HepG2 (cell line): Measurements from ENCODE around the gene CLBA1. TPM values are rescaled to one million over a fixed set of nuclear protein-coding genes. Genes with fewer than 3 reads are reported as not detected.

Experiments
- ATAC-seq: fragments of 200-7000 bp; cut with Tn5 transposase; 3 replicates; pipeline ENCODE4 v1.9.1; 2020; ENCODE audit warnings: mild to moderate bottlenecking, moderate library complexity
- BruUV-seq: library from RNA; stranded (reverse); fragments of 400-500 nt; replicated peaks from 2 replicates; lab custom pipeline; 2021; lab: Mats Ljungman, UMichigan
- CTCF ChIA-PET: fragments of 300-600 bp; formaldehyde crosslinking; extraction: SDS; loops from one replicate; lab custom pipeline; 2021; ENCODE audit warnings: low total read pairs, inconsistent platforms, low intra/inter-chr PET ratio; lab: Yijun Ruan, JAX
- POLR2A ChIA-PET: fragments of 350-600 bp; sonication (Branson Sonifier 250); formaldehyde crosslinking; loops from one replicate; lab custom pipeline; 2020; ENCODE audit warnings: antibody characterized with exemption, inconsistent platforms; lab: Yijun Ruan, JAX
- DNase-seq: peaks from one replicate; pipeline ENCODE4 v3.0.0-alpha.2; 2015; ENCODE audit warnings: low spot score
- FAIRE-seq: peaks from 3 replicates; lab custom pipeline; 2011; peaks lifted over from hg19 to GRCh38; lab: Jason Lieb, UNC
- H2AFZ ChIP-seq: one replicate; pipeline ENCODE4 v1.6.1; 2011; ENCODE audit warnings: low read length, inconsistent platforms
- H3K27ac ChIP-seq: fragments of 300-600 bp; 3 replicates; pipeline ENCODE4 v1.8.0; 2011; ENCODE audit warnings: mixed run types, mild to moderate bottlenecking, mixed read lengths, low read length, inconsistent platforms; ENCODE audit not compliant: insufficient read depth; ENCODE audit errors: extremely low read length
- H3K27me3 ChIP-seq, 2 experiments: fragments of 200-600 bp in 1 of 2; 2 replicates in 1 of 2; 3 replicates in 1 of 2; pipeline versions ENCODE4 v1.6.0 to v1.8.0; 2011; ENCODE audit warnings: low read length in 2 of 2, mild to moderate bottlenecking in 2 of 2, moderate library complexity in 2 of 2, inconsistent platforms in 1 of 2; ENCODE audit not compliant: insufficient read depth in 2 of 2, control insufficient read depth in 1 of 2
- H3K36me3 ChIP-seq, 2 experiments: fragments of 200-600 bp in 1 of 2; replicated peaks in 1 of 2; 2 replicates in 1 of 2; 3 replicates in 1 of 2; pipeline versions ENCODE4 v1.5.1 to v1.8.0; 2011; ENCODE audit warnings: low read length in 2 of 2, inconsistent platforms in 1 of 2; ENCODE audit not compliant: insufficient read depth in 2 of 2, control insufficient read depth in 1 of 2
- H3K4me1 ChIP-seq: 2 replicates; pipeline ENCODE4 v1.5.1; 2012; ENCODE audit warnings: low read length, inconsistent platforms; ENCODE audit not compliant: insufficient read depth
- H3K4me2 ChIP-seq: 2 replicates; pipeline ENCODE4 v1.6.0; 2011; ENCODE audit warnings: low read depth, low read length, inconsistent platforms
- H3K4me3 ChIP-seq, 3 experiments: fragments of 200-600 bp in 1 of 3; sonication (generic), shearing (Covaris generic) in 1 of 3; replicated peaks in 1 of 3; 2 replicates each; pipeline ENCODE4 v1.5.1; 2011 to 2016; ENCODE audit warnings: low read length in 3 of 3, inconsistent platforms in 2 of 3, low read depth in 2 of 3, mild to moderate bottlenecking in 2 of 3, control low read depth in 1 of 3, mixed read lengths in 1 of 3; ENCODE audit not compliant: insufficient read depth in 1 of 3
- H3K79me2 ChIP-seq: one replicate; pipeline ENCODE4 v1.6.1; 2011; ENCODE audit warnings: low read length, inconsistent platforms; ENCODE audit not compliant: insufficient read depth
- H3K9ac ChIP-seq: 2 replicates; pipeline ENCODE4 v1.6.0; 2011; ENCODE audit warnings: mild to moderate bottlenecking, low read depth, low read length, inconsistent platforms; ENCODE audit not compliant: insufficient read depth
- H3K9me3 ChIP-seq: 2 replicates; pipeline ENCODE4 v1.5.1; 2012; ENCODE audit warnings: mild to moderate bottlenecking, low read length
- H4K20me1 ChIP-seq: 2 replicates; pipeline ENCODE4 v1.6.0; 2011; ENCODE audit warnings: inconsistent platforms, mild to moderate bottlenecking, low read length, moderate library complexity; ENCODE audit not compliant: insufficient read depth
- CBX2 ChIP-seq, 2 experiments: fragments of 200-600 bp in 1 of 2; sonication (generic); formaldehyde crosslinking in 1 of 2; IDR thresholded peaks; 2 replicates each; pipeline versions ENCODE4 v1.7.0 to v1.8.1; 2018 to 2022; ENCODE audit warnings: low read depth in 2 of 2, low read length in 1 of 2, mild to moderate bottlenecking in 1 of 2, missing genetic modification reagents in 1 of 2
- KIAA2018 ChIP-seq: sonication (generic); formaldehyde crosslinking; IDR thresholded peaks from 2 replicates; pipeline ENCODE4 v1.5.0; 2020; ENCODE audit warnings: mild to moderate bottlenecking, missing genetic modification reagents, borderline replicate concordance
- RNF2 ChIP-seq: fragments of 450-650 bp; conservative IDR thresholded peaks from 2 replicates; pipeline ENCODE4 v1.6.1; 2016; ENCODE audit warnings: low read depth
- SCMH1 ChIP-seq: sonication (generic); formaldehyde crosslinking; IDR thresholded peaks from 2 replicates; pipeline ENCODE4 v1.9.0; 2021; ENCODE audit warnings: missing genetic modification reagents, mild to moderate bottlenecking, borderline replicate concordance
- SOX13 ChIP-seq, 3 experiments: fragments of 450-650 bp in 1 of 3; sonication (generic) in 1 of 3; formaldehyde crosslinking in 1 of 3; IDR thresholded peaks in 2 of 3; conservative IDR thresholded peaks in 1 of 3; 2 replicates each; pipeline versions ENCODE4 v1.5.0 to v1.6.1; 2016 to 2020; ENCODE audit warnings: antibody characterized with exemption in 1 of 3, mild to moderate bottlenecking in 1 of 3, missing compliant biosample characterization in 1 of 3, missing genetic modification reagents in 1 of 3, moderate library complexity in 1 of 3
- ZBTB14 ChIP-seq: sonication (generic); formaldehyde crosslinking; IDR thresholded peaks from 2 replicates; pipeline ENCODE4 v1.4.0; 2020; ENCODE audit warnings: missing genetic modification reagents
- ZFP36 ChIP-seq: fragments of 150-350 bp; IDR thresholded peaks from 2 replicates; pipeline ENCODE4 v1.6.1; 2018; ENCODE audit warnings: borderline replicate concordance, low read length, low read depth; ENCODE audit not compliant: partially characterized antibody
- ZNF263 ChIP-seq: sonication (generic); formaldehyde crosslinking; IDR thresholded peaks from 2 replicates; pipeline ENCODE4 v1.4.0; 2020; ENCODE audit warnings: missing genetic modification reagents
- ZNF691 ChIP-seq: sonication (generic); formaldehyde crosslinking; IDR thresholded peaks from 2 replicates; pipeline ENCODE4 v1.4.0; 2020; ENCODE audit warnings: missing genetic modification reagents, low read depth, mild to moderate bottlenecking, borderline replicate concordance
- ZNF839 ChIP-seq: sonication (generic); formaldehyde crosslinking; IDR thresholded peaks from 2 replicates; pipeline ENCODE4 v1.4.0; 2020; ENCODE audit warnings: missing genetic modification reagents, mild to moderate bottlenecking, borderline replicate concordance
- WGBS: methylation state at CpG from one replicate; pipeline ENCODE4 v1.1.6; 2017; ENCODE audit warnings: low lambda C conversion rate; 5-methylcytosine and 5-hydroxymethylcytosine counted together
- in situ Hi-C: cut with HindIII; loops from 2 replicates; pipeline ENCODE4 v1.10.0; 2017; ENCODE audit warnings: low pct_unique_long_range_greater_than_20kb; ENCODE audit not compliant: extremely low pct_ligation_motif_present
- intact Hi-C: fragments of 100-400 bp; cut with micrococcal nuclease; formaldehyde crosslinking; loops from one replicate; pipeline ENCODE4 v1.10.0; 2022; ENCODE audit not compliant: unreplicated experiment
- polyA plus RNA-seq, 8 experiments: library from polyadenylated mRNA; depleted of rRNA in 3 of 8; stranded (reverse) in 7 of 8; unstranded in 1 of 8; fragments of >200 nt; fragmentation: Illumina TruSeq in 4 of 8; extraction: Trizol in 4 of 8; gene quantifications; 2 replicates each; pipeline versions ENCODE4 v1.2.1 to v1.2.3, GENCODE V29; 2011 to 2016; ENCODE audit warnings: low read depth in 4 of 8, missing spikeins in 1 of 8, mixed read lengths in 1 of 8; ENCODE audit not compliant: insufficient read depth in 1 of 8
- total RNA-seq, 5 experiments: library from RNA; depleted of rRNA; stranded (reverse); fragments of >200 nt; fragmentation: Illumina TruSeq; extraction: Trizol; gene quantifications; 2 replicates each; pipeline ENCODE4 v1.2.3, GENCODE V29; 2016; ENCODE audit warnings: low read depth in 1 of 5

The CLBA1 gene
- total and polyA plus RNA-seq, 2 of the 13 experiments (the other 11 are each of a cell fraction or from before 2014, with no cell fraction given) = 1.2 to 1.4 TPM

- WGBS = 24% methylated on average over 8 of the region's 9 CpGs
- Histone ChIP-seq H3K36me3 (no peaks in the 10 kb centered on the region), H3K9me3 (no peaks in the 10 kb centered on the region), H3K27ac (no peak overlapping the region), H2AFZ (no peak overlapping the region), H3K9ac (no peak overlapping the region), H3K4me3 (no peak overlapping the region), H3K27me3 (peaks cover 2 to 30% of the 10 kb centered on the region in 2 experiments; a peak in 4 of 5 replicates), H3K4me2 (no peak overlapping the region), H3K79me2 (no peaks in the 10 kb centered on the region), H4K20me1 (no peaks in the 10 kb centered on the region), H3K4me1 (no peaks in the 10 kb centered on the region)
- TF ChIP-seq CBX2 (IDR thresholded peaks at IDR 0.05; ENCODE audit: low read depth, low read length) (peak; percentile 98), CBX2 (CRISPR knock-in tag; IDR thresholded peaks at IDR 0.05; ENCODE audit: low read depth) (peak; percentile 98), SOX13 (IDR thresholded peaks at IDR 0.05) (0 out of 2 replicates have a peak, but pooled peaks have one; percentile 40), SOX13 (CRISPR knock-in tag; conservative IDR thresholded peaks at IDR 0.05 in 1 of 2, IDR thresholded peaks at IDR 0.05 in 1 of 2) (no peak), SCMH1 (CRISPR knock-in tag) (peak; percentile 31; the same call in 1 of the 2 replicates), ZNF691 (CRISPR knock-in tag) (no peak), ZNF839 (no peak), RNF2 (peak; percentile 100), ZFP36 (peak; percentile 97), ZBTB14 (CRISPR knock-in tag) (no peak), KIAA2018 (CRISPR knock-in tag) (no peak), ZNF263 (CRISPR knock-in tag) (no peak)
- in situ Hi-C loops = no loop called here
- DNase-seq = no peak
- FAIRE-seq = no peak
- intact Hi-C loops = no loop called here
- ATAC-seq = no peak
- CTCF ChIA-PET = no interaction called here
- no TSS peak for BruUV-seq
- POLR2A ChIA-PET = no interaction called here
Measured at GRCh38 chr14:105030836-105031396, 45.3 kb downstream of the CLBA1 start.
